Measurements from ENCODE around the gene COX19.

Gene COX19

GRCh38 chr7:974820-975681 lies at the start of gene COX19:
Gene COX19, minus strand, starts transcription at chr7:975549. Its CDS starts 40 bp downstream, at chr7:975509.
- DNase-seq, result peak; percentile 83

- no peak for DNase-seq
These were observed 49.0 kb upstream of the COX19 start for GRCh38 chr7:1024331-1024841.

- DNase-seq, result no peak
These were observed 47.6 kb upstream of the COX19 start for GRCh38 chr7:1022801-1023465.

GRCh38 chr7:1022356-1022755 lies 47.0 kb upstream of the COX19 start:
- no peak for DNase-seq

- DNase-seq, result no peak
These were observed 46.6 kb upstream of the COX19 start for GRCh38 chr7:1021931-1022330.

GRCh38 chr7:1021366-1021765 lies 46.0 kb upstream of the COX19 start:
- DNase-seq, result no peak

- no peak for DNase-seq
These were observed 45.5 kb upstream of the COX19 start for GRCh38 chr7:1020849-1021251.

- DNase-seq, result no peak
These were observed 44.7 kb upstream of the COX19 start for GRCh38 chr7:1019789-1020610.

GRCh38 chr7:1019255-1019785 lies 44.0 kb upstream of the COX19 start:
- no peak for DNase-seq

GRCh38 chr7:1018334-1018695 lies 43.0 kb upstream of the COX19 start:
- no peak for DNase-seq

GRCh38 chr7:1017586-1018333 lies 42.4 kb upstream of the COX19 start:
- no peak for DNase-seq

GRCh38 chr7:1016577-1017531 lies 41.5 kb upstream of the COX19 start:
- no peak for DNase-seq

GRCh38 chr7:1015196-1016121 lies 40.1 kb upstream of the COX19 start:
- DNase-seq, result no peak

- DNase-seq, result no peak
These were observed 39.3 kb upstream of the COX19 start for GRCh38 chr7:1014681-1015080.

GRCh38 chr7:1013581-1013980 lies 38.2 kb upstream of the COX19 start:
- no peak for DNase-seq

GRCh38 chr7:1012716-1013095 lies 37.4 kb upstream of the COX19 start:
- no peak for DNase-seq

GRCh38 chr7:1012004-1012715 lies 36.8 kb upstream of the COX19 start:
- no peak for DNase-seq

- DNase-seq, result no peak
These were observed 36.1 kb upstream of the COX19 start for GRCh38 chr7:1011297-1012003.

- DNase-seq, result no peak
These were observed 34.9 kb upstream of the COX19 start for GRCh38 chr7:1010226-1010625.

All from amniotic stem cell (primary cell).